OCI-LY3 (cell line): ENCODE data around the gene OR2T27.
"Not testable (repeated sequence)": the region's sequence is repeated elsewhere in the genome, so short reads cannot be mapped to it uniquely, and the experiment has no call there.

Source experiments
- CTCF ChIP-seq: fragments of 200-600, 300-600 bp; sonication (generic); IDR thresholded peaks from 2 replicates; pipeline ENCODE4 v1.5.1; 2014; ENCODE audit warnings: antibody characterized with exemption, low read length, low read depth
- EZH2phosphoT487 ChIP-seq: fragments of 200-600 bp; shearing (Covaris generic); IDR thresholded peaks from 2 replicates; pipeline ENCODE4 v1.6.1; 2018; ENCODE audit warnings: antibody characterized with exemption, mixed run types, low read depth

DNA sequence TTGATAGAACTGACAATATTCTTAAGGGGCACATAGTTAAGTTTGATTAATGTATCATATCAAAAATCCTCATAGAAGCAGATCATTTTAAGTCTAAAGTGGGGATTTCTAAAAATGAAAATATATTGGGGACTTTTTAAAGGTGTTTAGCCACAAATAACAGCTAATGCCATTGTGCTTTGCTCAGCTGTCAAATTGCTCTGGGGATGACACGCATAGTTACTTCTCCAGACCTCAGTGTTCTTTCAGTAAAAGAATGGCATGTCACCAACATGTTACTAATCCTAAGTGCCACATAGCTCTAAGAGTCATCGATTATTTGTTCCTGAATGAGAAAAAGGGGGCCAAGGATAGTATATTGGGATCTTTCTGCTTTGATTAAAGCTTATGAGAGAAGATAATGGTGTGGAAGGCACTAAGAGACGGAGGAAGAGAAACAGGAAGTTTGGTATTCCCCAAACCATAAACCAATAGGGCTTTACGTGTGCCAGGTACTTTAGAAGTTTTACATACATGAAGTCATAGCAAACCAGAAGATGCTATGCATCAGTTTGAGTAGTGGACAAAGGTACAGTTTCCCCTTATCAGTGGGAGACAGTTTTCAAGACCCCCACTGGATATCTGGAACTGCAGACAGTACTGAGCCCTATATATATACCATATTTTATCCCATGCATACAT is 12.2 kb downstream of the OR2T27 start:
- not testable (repeated sequence) for TF ChIP-seq CTCF, EZH2phosphoT487
